EH (cell line): Measurements from ENCODE around the gene PBXIP1.
"Not testable (repeated sequence)": the region's sequence is repeated elsewhere in the genome, so short reads cannot be mapped to it uniquely, and the experiment has no call there.

Experiments used
- DNase-seq: peaks from one replicate; pipeline ENCODE4 v3.0.0-alpha.2; 2015; ENCODE audit warnings: low read depth

Gene PBXIP1

GRCh38 chr1:154994269-154994587 lies 38.3 kb upstream of the PBXIP1 start:
- no peak for DNase-seq

- DNase-seq = no peak
Observed at GRCh38 chr1:154993572-154994268, 37.8 kb upstream of the PBXIP1 start, which contains the start of gene LENEP. TSS of gene LENEP (plus strand) at chr1:154993586. CDS start at chr1:154993608, 22 bp downstream.

GRCh38 chr1:154992721-154993571 lies 37.0 kb upstream of the PBXIP1 start:
- DNase-seq = peak; percentile 52

- no peak for DNase-seq
Observed at GRCh38 chr1:154990276-154990675, 34.4 kb upstream of the PBXIP1 start.

- DNase-seq = no peak
Observed at GRCh38 chr1:154989195-154989860, 33.4 kb upstream of the PBXIP1 start.

GRCh38 chr1:154988058-154988954 lies 32.4 kb upstream of the PBXIP1 start:
- no peak for DNase-seq

DNA sequence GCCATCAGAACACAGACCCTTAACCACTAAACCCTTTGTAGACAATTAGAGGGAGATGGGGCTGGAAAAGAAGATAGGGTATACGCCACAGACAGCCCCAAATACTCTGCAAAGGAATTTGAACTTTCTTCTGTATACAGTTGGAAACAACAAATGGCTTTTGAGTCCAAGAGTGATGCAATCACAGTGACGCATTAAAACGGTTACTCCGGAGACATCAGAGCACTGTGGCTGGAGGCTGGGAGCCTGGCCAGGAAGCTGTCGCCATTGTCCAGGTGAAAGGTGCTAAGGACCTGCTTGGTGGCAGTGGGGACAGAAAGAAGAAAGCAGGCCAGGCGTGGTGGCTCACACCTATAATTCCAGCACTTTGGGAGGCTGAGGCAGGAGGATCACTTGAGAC lies 31.4 kb upstream of the PBXIP1 start:
- no peak for DNase-seq

DNA sequence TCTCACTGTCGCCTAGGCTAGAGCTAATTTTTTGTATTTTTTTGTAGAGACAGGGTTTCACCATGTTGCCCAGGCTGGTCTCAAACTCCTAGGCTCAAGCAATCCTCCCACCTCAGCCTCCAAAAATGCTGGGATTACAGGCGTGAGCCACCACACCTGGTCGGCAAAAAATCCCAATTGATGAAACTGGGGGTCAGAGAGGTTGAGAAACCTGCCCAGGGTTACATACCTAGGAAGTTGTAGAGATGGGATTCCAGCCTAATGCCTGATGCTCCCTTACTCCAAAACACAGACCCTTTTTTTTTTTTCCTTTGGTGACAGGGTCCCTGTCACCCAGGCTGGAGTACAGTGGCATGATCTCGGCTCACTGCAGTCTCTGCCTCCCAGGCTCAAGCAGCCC lies 30.8 kb upstream of the PBXIP1 start:
- not testable (repeated sequence) for DNase-seq

DNA sequence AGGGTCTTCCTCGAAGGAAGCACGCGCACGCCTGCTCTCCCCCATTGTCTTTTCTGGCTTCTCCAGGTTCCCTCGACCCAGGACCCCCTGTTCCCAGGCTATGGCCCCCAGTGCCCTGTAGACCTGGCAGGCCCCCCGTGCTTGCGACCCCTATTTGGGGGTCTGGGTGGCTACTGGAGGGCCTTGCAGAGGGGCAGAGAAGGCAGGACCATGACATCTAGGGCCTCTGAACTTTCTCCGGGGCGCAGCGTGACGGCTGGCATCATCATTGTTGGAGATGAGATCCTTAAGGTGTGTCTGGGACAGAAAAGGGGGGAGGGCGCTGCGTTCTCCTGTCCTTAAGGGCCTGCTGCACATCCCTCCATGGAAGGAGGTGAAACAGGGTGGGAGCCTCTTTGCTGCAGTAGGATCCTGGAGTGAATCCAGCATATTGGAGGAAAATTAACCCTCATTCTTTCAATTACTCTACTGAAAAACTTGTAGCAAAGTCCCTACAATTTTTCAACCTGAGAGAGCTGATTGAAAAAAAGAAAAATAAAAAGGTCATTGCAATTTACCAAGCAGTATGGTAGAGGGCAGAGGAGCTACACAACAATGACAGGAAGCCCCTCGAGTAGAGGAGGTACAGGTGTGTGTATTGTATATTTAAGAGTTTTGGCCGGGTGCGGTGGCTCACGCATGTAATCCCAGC lies 28.0 kb upstream of the PBXIP1 start:
- no peak for DNase-seq

DNA sequence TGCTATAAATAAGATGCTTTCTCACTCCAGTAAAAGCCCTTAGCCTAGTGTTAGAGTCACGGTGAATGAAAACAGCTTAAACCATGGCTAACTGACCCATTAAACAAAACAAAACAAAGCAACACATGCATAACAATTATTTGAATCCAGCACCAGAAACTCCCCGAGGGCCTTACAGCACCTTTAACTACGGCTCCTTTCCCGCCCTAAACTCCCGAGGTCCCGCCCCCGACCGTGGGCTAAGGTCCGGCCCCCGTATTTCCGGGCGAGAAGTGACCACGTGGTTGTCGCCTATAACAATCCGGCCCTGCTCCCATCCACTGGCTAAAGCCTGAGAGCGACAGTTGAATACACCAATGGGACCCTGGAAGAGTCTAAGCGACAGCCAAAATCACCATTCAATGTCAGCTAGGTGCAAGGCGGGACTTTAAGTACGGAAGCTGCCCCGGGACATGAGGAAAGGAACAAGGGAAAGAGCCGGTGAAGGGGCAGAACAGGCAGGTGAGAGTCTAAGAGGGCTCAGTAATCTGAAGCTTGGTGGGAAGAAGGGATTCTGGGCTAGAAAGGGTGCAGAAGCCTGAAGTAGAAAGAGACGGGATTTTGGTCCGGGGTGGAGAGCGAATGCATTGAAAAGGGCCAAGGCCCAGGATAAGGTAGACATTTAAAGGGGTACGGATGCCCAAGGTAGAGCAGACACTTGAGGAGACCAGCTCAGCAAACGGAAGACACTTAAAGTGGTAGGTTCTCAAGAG lies 27.2 kb upstream of the PBXIP1 start, which contains the start of gene FLAD1:
Gene FLAD1, plus strand, starts transcription at position 448 of the 752 bp plus-strand sequence. CDS start 351 bp downstream, outside the sequence.
- DNase-seq = peak; percentile 100

DNA sequence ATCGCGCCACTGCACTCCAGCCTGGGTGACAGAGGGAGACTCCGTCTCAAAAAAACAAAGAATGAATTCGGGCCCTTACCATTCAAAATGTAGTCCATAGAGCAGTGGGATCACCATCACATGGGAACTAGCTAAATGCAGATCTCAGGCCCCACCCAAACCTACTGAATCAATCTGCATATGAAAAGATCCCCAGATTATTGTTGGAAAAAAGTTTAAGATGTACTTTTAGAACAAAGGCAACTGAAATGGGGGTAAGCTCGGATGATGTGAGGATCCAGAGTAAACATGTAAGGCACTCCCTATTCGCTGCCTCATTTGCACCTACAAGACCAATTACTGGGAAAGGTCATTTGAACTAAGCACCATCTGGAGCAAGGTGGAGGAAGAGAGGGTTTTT lies 26.4 kb upstream of the PBXIP1 start:
- DNase-seq = no peak

DNA sequence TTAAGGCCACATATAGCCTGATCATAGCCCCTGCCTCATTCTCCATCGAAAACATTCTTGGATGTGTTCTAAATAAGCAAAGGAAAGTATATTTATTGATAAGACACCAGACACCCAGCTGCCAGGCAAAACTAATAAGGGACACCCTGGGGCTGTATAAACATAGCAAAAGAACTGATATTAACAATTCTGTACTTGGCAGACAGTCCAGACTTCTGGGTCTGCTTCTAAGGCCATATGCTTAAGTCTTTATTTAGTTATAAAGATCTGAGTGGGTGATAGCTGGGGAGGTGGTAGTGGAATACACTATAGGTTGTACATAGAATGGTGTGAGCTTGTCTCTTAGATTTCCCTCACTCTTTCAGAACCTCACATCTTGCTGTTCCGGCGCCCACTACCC lies 22.5 kb upstream of the PBXIP1 start:
- DNase-seq = no peak

DNA sequence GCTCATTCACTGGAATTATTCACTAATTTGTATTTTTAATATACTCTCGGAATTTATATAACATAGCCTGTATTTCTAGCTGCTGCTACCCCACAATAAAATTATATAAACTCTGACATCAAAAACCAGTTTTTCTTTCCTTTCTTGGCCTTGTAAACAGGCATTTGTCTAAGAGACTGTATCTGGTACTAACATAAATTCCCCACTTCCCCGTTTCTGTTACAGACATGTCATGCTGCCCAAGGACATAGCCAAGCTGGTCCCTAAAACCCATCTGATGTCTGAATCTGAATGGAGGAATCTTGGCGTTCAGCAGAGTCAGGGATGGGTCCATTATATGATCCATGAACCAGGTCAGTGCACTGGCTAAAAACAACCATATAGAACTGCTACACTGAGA lies 21.9 kb upstream of the PBXIP1 start:
- not testable (repeated sequence) for DNase-seq

DNA sequence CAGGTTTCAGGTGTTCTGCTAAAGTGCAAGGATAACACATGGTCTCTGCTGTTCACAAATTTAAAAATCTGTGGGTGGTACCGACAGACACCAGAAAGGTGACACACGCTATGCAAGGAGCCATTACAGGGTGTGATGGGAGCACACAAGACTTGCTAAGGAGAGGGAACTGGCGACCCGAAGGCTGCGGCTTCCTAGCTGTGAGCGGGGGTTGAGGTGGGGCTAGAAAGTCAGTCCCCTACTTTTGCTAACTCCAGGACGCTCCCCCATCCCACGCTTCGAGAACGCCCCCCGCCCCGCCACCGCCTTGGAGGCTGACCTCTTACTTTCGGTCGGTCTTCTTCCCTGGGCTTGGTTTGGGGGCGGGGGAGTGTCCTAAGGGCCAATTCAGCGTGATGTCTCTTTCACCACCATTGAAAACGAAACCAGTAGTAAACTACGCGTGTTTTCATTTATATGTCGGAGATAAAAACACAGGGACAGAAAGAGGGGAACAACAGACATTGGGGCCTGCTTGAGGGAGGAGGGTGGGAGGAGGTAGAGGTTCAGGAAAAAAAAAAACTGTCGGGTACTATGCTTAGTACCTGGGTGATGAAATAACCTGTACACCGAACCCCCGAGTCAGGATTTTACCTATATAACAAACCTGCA lies 19.6 kb upstream of the PBXIP1 start:
- peak; percentile 72 for DNase-seq

- peak; percentile 97 for DNase-seq
Observed at GRCh38 chr1:154974808-154975408, 19.0 kb upstream of the PBXIP1 start.

DNA sequence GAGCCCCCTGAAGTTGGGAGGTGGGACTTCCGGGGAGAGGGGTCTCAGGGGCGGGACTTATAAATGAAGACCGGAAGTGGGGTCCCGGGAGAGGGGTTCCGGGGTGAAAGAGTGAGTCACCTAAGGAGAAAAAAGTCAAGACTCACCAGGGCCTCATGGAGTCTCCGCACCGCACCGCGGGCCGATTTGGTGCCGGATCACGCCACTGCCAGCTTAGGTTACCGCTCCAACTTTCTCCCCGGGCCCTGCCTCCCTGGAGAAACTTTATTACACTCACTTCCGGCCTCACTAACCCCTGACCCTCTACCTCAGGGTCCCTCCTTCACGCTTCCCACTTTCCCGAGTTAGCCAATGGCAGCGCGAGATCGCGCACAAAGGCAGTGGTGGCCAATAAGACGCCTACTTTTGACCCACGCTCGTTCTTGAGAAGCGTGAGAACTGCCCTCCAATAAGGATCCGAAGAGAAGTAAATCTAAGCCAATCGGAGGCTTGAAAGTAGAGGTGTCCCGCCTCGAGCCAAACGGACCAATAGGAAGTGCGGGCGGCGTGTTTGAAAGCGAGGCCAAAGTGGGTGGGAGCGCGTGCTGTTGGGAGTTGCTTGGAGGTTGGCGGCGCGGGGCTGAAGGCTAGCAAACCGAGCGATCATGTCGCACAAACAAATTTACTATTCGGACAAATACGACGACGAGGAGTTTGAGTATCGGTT lies 18.4 kb upstream of the PBXIP1 start, which contains the start of gene CKS1B:
Gene CKS1B, plus strand, starts transcription at position 580 of the 706 bp plus-strand sequence. Its CDS starts 65 bp downstream, at position 645.
- peak; percentile 100 for DNase-seq

GRCh38 chr1:154973344-154974101 lies 17.6 kb upstream of the PBXIP1 start:
- peak; percentile 99 for DNase-seq
